HG03558 (cell line): Measurements from ENCODE around the gene ARF1.

Experiments used
- ATAC-seq: cut with Tn5 transposase; IDR thresholded peaks from one replicate; pipeline ENCODE4 v1.9.1; 2021; ENCODE audit warnings: moderate number of reproducible peaks; ENCODE audit not compliant: unreplicated experiment; ENCODE audit errors: extremely low read depth

ARF1 gene

DNA sequence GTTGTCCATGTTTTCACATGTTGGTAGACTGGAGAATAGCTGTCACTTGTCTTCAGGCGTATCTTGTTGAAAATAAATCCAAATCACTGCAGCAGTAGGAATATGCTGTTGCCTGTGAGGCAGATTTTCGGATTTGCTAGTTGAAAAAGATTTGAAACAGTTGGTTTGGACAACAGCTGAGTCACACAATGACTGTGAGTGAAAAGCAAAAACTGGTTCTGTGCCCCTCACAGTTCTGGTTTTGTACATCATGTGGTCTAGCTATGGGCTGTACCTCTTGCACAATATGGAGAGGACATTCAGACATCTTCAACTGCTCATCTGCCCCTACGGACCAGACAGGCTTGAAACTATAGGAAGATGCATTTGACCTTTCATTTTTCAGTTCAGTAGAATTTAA, 1.8 kb downstream of the ARF1 start:
- no peak for ATAC-seq

DNA sequence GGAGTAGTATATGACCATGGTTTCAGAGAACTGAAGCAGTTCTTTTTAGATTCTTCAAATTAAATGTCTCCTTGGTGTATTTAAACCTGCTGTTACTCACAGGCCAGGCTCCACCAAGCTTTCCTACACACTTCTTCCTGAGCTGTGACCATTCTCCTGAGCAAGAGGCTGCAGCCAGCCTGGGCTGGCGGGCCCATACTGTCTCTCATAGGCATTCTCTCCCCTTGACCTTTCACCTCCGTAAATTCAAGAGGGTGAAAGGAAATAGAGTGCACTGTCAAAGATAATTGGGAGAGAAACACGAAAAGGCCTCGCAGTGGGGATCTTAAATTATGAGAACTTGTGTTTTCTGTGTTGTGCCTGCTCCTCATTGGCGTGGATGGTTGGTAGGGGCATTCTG, 2.3 kb downstream of the ARF1 start:
- ATAC-seq, result no peak

DNA sequence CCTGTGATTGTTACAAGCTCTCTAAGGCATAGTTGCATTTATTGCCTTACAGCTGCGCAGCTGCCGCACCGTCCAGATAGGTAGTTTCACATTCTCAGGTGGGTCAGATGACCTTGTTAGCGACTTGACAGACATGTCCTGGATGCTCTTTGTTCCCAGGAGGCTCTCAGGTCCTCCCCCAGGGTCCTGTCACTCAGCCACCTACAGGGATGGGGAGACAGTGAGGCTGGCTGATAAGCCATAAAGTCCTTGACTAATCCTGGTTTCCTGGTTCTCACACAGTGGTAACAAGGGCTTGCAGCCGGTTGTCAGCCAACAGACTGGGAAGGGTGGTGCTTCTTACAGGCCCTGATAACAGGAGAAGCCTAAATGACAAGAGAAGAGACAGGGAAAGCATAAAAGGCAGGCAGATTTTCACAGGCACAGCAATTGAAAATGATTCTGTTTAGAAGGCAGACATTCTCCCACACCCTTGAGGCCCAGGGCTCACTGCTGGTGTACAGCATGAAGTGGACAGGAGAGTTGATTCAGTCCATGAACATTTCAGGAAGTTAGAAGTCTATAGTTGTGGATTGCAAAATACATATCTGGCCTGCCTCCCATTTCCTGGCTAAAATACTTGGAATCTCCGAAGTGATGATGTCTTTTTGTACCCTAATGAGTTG, 2.9 kb downstream of the ARF1 start:
- no peak for ATAC-seq

DNA sequence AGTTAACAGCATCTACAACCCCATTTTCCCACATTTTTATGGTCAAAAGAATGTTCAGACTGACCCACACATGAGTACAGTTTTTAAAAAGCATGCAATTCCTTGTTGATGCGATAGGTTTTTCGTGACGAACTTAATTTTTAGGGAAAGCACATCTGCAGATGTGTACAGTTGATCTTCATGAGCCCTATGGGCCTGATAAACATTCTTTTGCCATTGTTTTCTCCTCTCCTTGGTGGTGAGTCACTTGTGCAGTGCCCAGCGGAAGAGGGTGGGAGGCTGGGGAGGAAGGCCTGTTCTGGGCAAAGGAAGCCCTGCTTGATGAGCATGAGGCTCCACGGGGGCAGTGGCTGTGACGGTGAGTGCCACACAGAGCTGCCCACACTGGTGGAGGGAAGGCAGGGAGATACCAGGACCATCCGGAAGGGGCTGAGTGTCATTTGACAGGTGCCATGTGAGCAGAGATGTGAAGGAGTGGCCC, 5.3 kb downstream of the ARF1 start:
- ATAC-seq, result no peak

DNA sequence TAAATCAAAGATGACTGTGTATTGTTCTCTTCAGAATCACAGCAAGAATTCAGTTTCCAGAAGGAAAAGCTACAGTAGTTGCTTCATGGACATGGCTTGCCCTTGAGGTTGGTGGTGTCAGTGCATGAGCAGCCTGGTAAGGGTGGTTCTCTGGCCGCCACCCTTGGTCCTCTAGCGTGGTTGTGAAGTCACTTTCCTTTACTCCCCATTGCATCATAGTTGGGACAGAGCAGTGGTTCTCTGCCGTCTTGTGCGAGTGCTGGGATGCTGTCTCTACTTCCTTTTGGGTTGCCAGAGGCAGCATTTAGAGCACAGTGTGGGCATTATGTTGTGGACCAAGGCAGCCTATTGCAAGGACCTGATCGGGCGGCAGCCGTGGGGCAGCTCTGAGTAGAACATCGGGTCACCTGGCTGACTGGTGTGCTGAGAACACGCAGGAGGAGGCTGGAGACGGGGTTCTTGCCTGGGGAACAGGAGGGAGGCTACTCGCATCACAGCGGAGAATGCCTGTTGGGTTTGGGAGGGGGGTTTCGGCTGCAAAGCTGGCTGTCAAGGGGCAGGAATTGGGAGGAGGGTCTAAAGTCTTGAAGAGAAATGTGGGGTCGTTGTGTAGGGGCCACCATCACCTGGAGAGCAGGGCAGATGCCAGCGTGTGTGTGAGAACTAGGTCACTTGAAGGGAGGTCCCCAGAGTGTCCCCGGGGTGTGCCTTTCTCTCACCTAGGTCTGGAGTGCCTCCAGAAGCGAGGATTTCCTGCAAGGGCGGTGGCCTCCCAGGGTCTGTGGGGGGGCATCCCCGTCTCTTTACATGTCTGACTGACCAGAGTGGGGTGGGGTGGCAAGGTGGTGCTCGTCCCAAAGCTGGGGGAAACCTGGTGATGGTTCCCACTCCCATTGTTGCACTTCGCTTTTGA, 6.3 kb downstream of the ARF1 start:
- no peak for ATAC-seq

DNA sequence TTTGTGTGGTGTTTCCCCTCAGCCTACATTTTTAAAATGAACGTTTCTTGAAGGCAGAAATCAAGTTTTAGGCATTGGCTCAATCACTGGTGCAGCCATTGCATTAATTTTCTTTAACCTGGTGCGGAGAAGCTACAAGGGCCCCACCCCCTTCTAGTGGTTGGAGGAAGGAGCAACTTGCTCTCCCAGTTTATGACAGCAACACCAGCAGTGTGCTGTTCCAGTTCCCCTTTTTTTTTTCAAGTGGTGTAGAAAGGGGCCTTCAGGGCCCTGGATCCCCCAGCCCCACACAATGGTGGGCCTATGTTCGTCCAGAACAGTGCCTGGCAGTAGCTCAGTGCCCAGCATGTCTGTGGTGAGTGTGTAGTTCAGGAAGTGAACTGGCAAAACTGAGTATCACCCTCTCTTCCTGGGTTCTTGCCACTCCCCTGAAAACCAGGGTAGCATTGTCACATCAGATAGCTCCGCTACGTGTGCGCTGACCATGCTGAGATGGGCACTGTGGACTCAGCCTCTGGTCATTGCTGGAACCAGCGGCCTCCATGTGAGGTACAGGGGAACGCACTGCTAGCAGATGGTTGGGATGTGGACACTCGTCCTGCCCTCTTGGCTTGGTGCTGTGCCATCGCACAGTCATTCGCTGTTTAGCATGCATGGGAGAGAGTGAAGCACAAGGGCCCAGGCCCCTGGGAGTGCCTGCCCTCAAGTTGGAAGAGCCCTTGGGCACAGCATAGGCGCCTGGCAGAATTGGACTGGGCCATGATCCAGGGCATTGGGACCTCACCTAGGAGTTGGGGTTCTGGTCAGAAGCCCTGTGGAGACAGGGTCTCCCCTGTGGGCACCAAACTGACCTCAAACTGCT, 7.2 kb downstream of the ARF1 start:
- ATAC-seq, result no peak

DNA sequence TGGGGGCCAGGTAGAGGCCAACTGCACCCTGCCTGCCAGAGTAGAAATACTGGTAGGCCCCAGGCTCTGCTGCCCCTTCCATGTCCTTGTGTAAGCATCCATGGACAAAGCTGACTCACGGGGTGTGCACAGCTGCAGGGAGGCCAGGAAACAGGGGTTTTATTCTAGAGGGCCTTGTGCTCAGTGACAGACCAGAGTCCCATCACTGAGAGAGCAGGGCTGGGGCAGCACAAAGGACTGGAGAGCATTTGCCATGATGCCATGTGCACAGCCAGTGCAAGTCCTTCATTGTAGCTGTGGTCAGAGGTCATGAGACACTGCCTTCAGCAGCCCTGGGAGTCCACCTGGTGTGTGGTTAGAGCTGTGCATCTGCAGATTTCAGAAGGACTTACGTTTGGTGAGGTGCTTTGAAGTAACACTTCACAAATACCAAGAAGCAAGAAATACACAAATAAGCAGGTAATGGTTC, 8.1 kb downstream of the ARF1 start:
- ATAC-seq, result no peak

DNA sequence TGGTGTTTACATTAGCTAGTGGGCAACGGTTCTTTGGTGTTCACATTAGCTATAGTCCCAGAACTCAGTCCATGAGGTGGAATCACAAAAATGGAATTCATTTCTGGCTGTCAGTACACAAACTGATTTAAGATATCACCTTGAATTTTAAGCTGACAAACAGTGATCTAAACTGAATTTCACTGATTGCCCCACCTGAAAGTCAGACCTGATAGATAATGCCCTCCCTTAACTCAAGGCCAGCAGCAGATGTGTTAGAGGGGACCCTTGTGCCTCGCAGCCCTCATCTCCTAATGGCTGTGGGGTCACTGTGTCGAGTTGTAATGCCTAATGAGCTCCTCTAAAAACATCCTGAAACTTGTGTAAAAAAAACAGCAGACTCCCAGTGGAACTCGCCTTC, 8.6 kb downstream of the ARF1 start:
- no peak for ATAC-seq

DNA sequence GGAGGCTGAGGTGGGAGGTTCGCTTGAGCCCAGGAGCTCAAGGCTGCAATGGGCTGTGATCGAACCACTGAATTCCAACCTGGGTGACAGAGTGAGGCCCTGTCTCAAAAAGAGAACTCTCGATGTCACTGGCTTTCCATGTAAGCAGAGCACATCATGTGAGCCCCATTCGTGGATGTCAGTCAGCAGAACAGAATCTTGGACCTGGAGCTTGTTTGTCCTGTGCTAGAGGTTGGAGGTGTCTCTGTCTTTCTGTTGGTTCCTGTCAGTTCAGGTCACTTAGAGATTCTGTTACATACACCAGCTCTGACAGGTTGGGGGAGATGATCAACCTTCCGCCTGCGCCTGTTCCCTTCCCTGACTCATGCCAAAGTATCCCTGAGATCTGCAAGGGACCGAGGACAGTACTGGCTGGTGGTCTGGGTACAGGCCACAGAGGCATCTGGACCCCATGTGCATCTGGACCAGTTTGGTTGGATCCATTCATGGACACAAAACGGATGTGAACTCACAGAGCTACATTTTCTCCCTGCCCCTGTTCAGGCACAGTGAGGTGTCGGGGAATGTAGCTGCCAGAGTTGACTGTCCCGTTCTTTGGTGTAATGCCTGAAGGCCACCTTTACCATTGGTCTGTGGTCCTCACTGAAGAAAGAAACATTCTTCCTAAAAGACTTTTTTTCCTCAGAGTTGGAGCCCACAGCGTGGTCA, 10.0 kb downstream of the ARF1 start:
- no peak for ATAC-seq

DNA sequence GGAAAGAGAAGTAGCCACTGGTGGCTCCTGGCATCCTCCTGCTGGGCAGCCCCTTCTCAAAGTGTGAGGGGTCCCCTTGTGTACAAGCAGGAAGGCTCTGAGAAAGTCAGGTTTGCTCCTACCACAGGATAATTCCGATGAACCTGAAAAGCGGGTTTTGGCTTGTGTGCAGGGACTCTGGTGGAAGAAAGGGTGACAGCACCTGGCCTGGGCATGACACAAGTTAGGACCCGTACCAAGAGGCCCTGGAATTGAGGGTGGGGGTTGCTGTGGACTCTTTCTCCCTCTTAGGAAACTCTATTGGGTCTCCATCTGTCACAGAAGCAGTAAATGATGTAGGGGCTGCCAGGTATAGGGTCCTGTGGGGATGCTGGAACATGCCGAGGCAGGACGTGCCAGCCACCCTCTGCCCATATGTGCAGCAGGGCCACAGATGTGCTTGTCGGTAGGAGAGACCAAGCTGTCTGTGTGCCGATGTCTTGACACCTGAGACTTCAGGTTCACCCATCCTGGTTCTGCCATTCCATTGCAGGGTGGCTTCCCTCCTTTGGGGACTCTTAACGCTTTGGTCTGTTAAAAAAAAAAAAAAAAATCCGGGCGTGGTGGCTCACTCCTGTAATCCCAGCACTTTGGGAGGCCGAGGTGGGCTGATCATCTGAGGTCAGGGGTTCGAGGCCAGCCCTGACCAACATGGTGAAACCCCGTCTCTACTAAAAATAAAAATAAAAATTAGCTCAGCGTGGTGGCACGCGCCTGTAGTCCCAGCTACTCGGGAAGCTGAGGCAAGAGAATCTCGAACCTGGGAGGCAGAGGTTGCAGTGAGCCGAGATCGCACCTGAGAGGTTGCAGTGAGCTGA, 10.8 kb downstream of the ARF1 start:
- ATAC-seq, result no peak

DNA sequence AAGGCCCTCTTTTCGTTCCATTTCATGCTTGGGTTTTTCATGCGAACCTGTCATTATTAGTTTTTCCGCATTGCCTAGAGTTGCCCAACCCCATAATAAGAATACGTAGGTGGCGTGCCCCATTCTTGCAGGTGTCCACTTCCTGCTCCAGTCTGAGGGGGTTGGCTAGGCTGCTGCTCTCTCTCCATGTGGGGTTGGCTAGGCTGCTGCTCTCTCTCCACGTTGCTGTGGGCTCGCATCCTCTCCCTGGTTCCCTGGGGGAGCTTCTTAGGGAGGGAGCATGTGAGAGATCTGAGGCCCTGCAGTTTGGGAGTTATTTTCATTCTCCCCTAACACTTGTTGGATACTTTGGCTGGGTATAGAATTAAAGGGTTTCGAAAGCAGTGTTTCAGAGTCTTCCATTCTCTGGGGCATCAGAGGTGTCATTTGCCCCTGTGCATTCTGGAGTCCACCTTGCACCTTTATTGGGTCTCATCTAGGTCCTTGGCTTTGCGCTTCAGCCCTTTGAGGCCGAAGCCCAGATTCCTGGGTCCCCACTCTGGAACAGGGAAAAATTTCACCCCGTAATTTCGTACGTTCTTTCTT, 12.0 kb downstream of the ARF1 start:
- no peak for ATAC-seq

DNA sequence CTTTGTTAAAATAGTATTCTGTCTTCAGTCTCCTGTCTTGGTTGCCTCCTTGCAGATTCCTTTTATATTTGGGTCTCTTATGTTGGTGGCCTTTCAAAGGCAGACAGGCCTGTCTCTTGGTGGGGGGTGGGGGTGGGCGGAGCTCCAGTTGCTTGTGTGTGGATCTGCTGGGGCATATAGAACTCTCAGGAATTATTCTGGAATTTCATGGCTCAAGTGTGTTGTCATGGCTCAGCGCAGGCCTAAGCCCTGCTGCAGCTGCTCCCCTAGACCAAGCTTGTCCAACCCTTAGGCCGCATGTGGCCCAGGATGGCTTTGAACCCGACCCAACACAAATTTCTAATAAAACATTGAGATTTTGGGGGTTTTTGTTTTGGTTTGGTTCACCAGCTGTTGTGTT, 12.7 kb downstream of the ARF1 start:
- no peak for ATAC-seq

DNA sequence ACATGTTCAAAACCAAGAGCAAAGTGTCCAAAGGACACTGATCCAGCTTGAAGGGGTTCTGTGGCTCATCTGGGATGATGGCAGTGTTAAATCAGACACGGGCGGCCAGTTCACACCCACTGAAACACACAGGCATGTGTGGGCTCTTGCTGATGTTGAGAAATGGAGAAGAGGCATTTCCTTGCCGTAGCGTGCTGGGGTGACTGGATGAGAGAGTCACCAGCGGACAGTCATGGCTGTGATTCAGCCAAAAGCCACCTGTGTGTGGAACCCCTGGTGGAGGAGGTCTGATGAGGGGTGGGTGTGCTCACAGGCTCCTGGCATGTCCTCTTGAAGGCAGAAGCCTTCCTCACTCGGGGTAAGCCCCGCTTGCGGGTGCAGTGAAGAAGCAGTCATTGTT, 13.4 kb downstream of the ARF1 start:
- no peak for ATAC-seq

DNA sequence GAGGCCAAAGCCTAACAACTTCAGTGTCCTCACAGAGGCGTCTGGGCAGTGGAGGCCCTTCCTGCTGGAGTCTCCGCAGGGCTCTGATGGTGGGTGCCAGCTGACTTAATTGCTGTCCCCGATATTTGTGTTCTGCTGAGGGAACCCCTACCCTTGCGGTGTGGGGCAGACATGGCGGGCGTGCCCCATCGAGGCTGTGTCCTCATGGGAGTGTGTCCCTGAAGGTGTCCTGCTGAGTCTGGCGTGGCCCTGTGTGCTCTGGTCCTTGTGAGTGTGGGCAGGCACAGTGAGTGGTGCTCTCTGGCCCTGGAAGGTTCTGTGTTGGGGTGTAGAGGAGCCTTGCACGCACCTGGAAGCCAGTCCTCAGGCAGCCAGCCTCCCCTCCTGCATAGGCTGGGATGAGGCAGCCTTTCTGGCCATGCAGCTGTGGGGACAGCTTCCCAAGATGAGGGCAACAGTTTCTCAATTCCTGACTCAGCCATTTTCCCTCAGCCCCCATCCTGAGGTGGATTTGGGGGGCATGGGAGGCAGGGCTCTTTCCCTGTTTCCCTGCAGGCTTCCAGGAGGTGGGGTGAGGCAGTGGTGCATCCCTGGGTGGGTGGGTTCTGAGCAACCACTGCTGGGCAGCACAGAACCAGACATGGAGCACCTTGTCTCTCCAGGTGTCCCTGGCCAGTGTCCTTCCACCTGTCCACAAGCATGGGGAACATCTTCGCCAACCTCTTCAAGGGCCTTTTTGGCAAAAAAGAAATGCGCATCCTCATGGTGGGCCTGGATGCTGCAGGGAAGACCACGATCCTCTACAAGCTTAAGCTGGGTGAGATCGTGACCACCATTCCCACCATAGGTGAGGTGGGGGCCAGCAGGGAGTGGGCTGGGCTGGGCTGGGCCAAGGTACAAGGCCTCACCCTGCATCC, 14.2 kb downstream of the ARF1 start:
- ATAC-seq, result no peak

DNA sequence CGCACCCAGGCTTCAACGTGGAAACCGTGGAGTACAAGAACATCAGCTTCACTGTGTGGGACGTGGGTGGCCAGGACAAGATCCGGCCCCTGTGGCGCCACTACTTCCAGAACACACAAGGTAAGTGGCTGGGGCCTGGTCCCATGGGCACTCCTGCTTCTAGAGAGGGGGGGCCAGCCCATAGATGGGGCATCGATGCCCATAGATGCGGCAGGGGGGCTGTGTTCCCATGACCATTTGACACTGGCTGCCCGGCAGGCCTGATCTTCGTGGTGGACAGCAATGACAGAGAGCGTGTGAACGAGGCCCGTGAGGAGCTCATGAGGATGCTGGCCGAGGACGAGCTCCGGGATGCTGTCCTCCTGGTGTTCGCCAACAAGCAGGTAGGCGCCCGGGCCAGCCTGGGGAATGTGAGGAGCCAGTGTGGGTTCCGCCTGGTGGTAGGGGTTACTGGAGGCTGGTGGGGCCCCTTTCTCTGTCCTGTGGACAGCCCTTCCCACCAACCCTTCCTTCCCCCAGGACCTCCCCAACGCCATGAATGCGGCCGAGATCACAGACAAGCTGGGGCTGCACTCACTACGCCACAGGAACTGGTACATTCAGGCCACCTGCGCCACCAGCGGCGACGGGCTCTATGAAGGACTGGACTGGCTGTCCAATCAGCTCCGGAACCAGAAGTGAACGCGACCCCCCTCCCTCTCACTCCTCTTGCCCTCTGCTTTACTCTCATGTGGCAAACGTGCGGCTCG, 15.0 kb downstream of the ARF1 start:
- ATAC-seq, result no peak

DNA sequence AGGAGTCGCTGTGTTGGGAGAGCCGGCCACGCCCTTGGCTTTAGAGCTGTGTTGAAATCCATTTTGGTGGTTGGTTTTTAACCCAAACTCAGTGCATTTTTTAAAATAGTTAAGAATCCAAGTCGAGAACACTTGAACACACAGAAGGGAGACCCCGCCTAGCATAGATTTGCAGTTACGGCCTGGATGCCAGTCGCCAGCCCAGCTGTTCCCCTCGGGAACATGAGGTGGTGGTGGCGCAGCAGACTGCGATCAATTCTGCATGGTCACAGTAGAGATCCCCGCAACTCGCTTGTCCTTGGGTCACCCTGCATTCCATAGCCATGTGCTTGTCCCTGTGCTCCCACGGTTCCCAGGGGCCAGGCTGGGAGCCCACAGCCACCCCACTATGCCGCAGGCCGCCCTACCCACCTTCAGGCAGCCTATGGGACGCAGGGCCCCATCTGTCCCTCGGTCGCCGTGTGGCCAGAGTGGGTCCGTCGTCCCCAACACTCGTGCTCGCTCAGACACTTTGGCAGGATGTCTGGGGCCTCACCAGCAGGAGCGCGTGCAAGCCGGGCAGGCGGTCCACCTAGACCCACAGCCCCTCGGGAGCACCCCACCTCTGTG, 15.9 kb downstream of the ARF1 start:
- no peak for ATAC-seq

DNA sequence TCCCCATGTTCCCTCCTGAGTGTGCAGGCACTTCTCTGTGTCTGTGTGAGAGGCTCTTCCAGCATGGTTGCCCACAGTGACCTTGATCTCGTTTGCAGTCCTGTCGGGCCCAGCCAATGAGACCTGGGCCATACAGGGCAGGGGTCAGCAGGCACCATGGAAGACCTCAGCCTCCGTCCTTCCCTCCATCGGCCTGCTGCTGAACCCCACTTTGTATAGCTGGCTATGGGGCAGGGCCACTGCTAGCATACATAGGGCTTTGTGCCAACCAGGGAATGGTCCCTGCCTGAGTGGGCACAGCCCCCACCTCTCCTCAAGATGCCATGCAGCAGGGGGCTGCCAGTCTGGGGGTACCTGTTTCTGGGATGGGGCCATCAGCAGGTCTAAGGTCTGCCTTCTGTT, 16.8 kb downstream of the ARF1 start:
- no peak for ATAC-seq
